Caki2 (cell line): Measurements from ENCODE around the gene SEPTIN8. TPM values are rescaled to one million over a fixed set of nuclear protein-coding genes. Genes with fewer than 3 reads are reported as not detected.
"Not testable (repeated sequence)": the region's sequence is repeated elsewhere in the genome, so short reads cannot be mapped to it uniquely, and the experiment has no call there.

Experiments
- DNase-seq: peaks from one replicate; pipeline ENCODE4 v3.0.0-alpha.2; 2015; ENCODE audit warnings: low read depth
- in situ Hi-C: cut with HindIII; loops from 2 replicates; pipeline ENCODE4 v1.10.0; 2016; ENCODE audit warnings: low sequenced_read_pairs, low pct_unique_long_range_greater_than_20kb, mixed read lengths
- total RNA-seq: library from RNA; depleted of rRNA; stranded (reverse); fragments of >200 nt; shearing (Covaris generic); gene quantifications from 2 replicates; pipeline ENCODE4 v1.2.3, GENCODE V29; 2014; ENCODE audit warnings: low replicate concordance

SEPTIN8 gene
- total RNA-seq, 1 experiment from 2014 or later: 23.7 TPM

DNA sequence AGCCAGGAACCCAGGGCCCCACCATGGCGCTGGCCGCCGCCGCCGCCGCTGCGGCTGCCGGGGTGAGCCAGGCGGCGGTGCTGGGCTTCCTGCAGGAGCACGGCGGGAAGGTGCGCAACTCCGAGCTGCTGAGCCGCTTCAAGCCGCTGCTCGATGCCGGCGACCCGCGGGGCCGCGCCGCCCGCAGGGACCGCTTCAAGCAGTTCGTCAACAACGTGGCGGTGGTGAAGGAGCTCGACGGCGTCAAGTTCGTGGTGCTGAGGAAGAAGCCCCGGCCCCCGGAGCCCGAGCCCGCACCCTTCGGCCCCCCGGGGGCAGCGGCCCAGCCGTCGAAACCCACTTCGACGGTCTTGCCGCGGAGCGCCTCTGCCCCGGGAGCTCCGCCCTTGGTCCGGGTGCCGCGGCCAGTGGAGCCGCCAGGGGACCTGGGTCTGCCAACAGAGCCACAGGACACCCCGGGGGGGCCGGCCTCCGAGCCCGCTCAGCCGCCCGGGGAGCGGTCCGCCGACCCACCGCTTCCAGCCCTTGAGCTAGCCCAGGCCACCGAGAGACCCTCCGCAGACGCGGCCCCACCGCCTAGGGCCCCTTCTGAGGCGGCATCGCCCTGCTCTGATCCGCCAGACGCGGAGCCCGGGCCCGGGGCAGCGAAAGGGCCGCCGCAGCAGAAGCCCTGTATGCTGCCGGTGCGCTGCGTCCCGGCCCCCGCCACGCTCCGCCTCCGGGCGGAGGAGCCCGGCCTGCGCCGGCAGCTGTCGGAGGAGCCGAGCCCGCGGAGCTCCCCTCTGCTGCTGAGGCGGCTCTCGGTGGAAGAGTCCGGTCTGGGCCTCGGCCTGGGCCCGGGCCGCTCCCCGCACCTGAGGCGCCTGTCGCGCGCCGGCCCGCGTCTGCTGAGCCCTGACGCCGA, 36.8 kb upstream of the SEPTIN8 start:
- DNase-seq: no peak
- in situ Hi-C loops: no loop called here

DNA sequence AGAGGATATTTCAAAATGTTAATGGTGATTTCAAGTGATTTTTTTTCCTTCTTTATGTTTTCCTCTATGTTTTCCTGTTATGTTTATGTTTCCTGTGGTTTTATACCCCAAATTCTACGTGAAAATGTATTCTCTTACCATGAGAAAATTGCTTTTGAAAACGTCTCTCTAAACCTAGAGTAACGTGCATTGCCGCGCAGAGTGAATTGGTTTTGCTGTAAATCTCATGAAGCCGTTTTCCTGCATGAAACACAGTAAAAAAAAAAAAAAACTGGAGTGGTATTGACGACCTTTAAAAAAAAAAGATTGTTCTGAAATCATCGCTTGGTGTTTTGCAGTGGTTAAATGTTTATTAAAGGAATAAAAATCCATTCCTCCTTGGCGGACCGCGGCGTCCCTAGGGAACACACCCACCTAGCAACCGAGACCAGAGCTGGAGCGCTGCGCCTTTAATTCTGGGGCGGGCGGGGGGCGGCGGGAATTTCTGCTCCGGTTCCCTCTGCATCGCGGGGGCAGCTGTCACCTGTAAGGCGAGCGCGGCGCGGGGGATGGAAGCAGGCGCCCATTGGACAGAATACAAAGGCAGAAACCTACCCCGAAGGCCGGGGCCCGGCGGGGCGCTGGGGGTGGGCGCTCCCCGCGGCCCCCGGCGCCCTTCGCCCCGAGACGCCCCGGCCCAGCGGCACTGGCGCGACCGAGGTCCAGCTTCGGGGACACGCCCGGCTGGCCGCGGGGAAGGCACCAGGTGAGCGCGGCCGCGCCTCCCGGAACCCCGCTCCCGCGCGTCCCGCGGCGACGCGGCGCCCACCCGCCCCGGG, 36.0 kb upstream of the SEPTIN8 start, which contains the start of gene SOWAHA:
TSS of gene SOWAHA (plus strand) at position 522 of the 818 bp plus-strand sequence. CDS start 320 bp downstream, outside the sequence.
- in situ Hi-C loops: no loop called here
- DNase-seq: no peak

DNA sequence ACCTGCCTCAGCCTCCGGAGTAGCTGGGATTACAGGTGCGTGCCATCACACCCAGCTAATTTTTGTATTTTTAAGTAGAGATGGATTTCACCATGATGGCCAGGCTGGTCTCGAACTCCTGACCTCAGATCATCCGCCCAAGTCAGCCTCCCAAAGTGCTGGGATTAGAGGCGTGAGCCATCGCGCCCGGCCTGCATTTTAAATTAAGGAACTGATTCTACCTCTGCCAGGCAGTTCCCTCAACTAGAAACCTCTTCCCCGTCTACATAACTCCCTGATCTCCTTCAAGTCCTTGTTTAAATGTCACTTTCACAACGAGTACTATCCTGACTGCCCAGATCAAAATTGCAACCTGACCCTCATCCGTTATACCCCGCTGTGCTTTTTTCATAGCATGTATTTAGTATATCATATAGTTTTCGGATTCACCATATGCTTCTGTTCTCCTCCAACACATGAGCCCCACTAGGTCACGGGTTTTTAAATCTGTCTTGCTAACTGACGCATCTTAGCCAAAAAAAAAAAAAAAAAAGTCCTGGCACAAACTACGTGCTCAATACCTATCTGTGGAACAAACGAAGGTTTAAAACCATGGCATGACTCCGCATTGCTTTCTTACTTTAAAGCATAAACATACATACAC, 35.2 kb upstream of the SEPTIN8 start:
- no peak for DNase-seq
- in situ Hi-C loops: no loop called here

DNA sequence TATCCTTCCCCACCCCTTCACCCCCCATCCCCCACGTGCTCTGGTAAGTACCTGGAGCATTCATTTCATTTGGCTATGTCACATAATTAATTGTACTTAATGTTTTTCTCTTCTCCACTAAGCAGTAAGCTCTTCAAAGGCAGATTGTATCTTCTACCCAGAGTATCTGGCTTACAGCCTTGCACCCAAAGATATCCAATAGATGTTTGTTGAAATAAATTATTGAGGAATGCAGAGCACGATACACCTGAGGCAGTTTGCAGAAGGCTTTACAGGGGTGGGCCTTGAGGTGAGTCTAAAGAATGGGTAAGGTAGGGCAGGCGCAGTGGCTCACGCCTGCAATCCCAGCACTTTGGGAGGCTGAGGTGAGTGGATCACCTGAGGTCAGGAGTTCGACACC, 33.6 kb upstream of the SEPTIN8 start:
- in situ Hi-C loops: no loop called here
- no peak for DNase-seq

DNA sequence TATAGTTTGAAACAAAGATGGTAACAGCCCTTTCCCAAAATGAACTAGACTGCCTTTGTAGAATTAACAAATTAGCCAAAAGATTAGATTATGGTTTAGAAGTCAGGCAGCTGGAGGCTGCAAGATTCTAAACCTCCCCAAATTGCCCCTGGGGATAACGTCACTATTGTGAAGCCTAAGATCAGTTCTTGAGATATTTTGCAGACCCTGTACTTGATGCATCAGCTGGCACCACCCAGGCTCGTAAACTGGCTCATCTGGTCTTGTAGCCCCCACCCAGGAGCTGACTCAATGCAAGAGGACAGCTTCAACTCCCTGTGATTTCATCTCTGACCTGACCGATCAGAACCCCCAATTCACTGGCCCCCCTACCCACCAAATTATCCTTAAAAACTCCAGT, 31.8 kb upstream of the SEPTIN8 start:
- in situ Hi-C loops: no loop called here
- DNase-seq: no peak

DNA sequence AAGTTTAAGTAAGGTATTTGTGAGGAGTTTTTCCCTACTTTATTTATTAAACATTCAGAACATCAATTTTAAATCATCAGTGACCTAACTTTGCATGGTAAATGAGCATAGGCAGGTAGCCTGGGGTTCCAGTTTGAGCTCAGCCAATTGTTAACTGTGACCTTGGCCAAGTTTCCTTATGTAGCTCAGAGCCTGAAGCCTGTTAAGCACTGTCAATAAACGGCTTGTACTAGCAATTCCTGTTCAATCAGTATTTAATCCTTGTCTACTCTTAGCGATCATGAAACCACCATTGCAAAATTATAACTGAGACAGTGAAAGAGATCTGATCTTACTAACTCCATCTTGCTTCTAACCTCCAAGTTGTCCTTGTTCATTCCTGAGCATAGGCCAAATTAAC, 31.4 kb upstream of the SEPTIN8 start:
- in situ Hi-C loops: no loop called here
- no peak for DNase-seq

DNA sequence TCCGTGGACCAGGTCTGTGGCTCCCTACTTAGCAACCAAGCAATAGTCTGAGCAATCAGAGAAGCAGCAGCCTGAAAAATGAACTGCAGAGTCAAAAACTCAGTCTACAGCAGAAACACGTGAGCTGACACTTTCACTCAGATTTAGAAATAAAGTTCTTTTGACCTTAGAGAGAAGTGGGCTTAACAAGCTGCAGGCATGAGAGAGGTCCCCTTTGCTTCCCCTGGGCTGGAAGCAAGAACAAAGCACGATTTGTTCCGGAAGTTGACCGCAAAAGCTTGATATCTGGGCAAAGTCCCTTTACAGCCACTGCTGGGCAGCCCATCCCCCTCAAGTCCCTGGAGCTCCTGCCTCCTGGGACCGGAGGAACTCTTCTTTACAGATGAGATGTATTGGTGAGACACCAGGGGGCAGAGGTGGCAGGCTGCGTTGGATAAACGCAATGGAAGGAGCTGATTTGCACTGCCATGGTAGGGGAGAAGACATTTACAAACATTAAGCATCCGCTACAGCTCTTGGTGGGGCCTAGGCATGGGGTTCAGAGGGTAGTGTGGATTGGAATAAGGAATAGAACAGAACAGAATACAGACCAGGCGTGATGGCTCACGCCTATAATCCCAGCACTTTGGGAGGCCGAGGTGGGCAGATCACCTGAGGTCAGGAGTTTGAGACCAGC, 30.3 kb upstream of the SEPTIN8 start:
- no peak for DNase-seq
- in situ Hi-C loops: no loop called here

DNA sequence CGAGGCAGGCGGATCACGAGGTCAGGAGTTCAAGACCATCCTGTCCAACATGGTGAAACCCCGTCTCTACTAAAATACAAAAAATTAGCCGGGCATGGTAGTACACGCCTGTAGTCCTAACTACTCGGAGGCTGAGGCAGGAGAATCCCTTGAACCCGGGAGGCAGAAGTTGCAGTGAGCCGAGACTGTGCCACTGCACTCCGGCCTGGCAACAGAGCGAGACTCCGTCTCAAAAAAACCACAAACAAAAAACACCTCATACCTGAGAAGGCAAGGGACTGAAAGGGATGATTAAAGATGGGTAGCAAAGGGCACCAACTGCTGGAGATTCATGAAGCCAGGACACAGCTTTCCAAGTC, 29.7 kb upstream of the SEPTIN8 start:
- in situ Hi-C loops, DNase-seq: not testable (repeated sequence)

DNA sequence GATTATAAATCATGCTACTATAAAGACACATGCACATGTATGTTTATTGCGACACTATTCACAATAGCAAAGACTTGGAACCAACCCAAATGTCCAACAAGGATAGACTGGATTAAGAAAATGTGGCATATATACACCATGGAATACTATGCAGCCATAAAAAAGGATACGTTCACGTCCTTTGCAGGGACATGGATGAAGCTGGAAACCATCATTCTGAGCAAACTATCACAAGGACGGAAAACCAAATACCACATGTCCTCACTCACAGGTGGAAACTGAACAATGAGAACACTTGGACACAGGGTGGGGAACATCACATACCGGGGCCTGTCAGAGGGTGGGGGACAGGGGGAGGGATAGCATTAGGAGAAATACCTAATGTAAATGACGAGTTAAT, 28.8 kb upstream of the SEPTIN8 start:
- in situ Hi-C loops, DNase-seq: not testable (repeated sequence)

DNA sequence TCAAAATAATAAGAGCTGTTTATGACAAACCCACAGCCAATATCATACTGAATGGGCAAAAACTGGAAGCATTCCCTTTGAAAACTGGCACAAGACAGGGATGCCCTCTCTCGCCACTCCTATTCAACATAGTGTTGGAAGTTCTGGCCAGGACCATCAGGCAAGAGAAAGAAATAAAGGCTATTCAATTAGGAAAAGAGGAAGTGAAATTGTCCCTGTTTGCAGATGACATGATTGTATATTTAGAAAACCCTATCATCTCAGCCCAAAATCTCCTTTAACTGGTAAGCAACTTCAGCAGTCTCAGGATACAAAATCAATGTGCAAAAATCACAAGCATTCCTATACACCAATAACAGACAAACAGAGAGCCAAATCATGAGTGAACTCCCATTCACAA, 27.2 kb upstream of the SEPTIN8 start:
- in situ Hi-C loops, DNase-seq: not testable (repeated sequence)

DNA sequence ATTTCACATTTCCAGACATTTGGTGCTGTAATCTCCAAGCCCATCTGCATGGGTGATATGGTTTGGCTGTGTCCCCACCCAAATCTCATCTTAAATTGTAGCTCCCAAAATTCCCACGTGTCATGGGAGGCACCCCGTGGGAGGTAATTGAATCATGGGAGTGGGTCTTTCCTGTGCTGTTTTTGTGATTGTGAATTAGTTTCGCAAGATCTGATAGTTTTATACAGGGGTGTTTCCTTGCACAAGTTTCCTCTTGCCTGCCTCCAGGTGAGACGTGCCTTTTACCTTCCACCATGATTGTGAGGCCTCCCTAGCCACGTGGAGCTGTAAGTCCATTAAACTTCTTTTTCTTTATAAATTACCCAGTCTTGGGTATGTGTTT, 25.6 kb upstream of the SEPTIN8 start:
- in situ Hi-C loops, DNase-seq: not testable (repeated sequence)

DNA sequence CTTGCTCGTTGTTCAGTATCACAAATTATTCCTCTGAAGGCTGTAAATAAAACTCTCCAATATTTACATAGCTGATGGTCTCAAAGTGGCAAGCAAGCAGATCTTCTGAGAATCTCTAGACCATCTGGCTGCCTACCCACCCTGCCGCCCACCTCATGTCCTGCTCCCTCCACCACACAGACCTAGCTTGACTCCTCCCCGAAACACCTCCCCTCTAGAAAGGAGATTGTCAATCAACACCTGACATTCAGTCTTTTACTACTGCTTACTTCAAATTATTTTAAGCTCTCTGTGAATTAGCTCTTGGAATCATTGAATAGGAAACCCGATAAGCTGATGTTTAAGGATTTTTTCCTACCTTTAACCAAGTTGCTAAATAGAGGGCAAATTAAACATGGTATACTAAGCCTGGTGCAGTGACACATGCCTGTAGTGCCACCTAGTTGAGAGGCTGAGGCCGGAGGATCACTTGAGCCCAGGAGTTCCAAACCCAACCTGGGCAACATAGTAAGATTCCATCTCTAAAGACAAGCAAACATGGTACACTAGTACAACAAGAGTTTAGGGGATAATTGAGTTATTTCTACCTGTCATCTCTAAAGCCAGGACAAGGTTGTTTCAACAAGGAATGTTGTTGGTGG, 25.1 kb upstream of the SEPTIN8 start:
- in situ Hi-C loops: no loop called here
- DNase-seq: no peak

DNA sequence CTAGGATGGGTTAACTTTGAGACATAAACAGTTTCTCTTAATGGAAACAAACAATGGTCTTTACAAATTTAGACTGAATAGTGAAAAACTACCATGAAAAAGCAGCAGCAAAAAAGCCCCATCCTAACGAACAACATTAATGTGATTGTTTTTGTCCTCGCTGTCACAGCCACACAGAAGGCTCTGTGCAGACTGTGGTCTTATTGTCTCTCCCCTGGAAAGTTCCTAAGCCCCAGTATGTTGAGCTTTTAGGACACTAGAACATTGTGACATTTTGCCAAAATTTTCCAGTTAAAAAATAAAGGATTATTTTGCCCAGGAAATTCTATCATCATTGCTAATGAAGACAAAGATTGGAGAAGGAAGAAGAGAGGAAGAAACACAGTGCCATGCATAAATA, 23.5 kb upstream of the SEPTIN8 start:
- DNase-seq: no peak
- in situ Hi-C loops: no loop called here

DNA sequence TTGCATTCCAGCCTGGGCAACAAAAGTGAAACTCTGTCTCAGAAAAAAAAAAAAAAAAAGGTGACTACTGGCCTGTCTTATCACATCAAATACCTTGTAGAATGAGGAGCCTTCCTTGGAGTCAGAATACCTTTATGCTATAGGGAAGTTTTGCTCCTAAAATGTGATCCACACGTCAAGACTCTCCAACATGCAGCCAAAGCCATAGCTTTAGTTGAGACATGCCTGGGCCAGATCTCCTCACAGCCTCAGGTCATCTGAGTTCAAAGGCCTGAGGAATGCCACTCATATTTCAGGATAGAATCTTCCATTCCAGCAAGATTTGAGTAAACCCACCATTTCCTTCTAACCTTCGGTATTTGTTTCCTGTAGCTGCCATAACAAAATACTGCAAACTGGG, 22.4 kb upstream of the SEPTIN8 start:
- no peak for DNase-seq
- in situ Hi-C loops: no loop called here

DNA sequence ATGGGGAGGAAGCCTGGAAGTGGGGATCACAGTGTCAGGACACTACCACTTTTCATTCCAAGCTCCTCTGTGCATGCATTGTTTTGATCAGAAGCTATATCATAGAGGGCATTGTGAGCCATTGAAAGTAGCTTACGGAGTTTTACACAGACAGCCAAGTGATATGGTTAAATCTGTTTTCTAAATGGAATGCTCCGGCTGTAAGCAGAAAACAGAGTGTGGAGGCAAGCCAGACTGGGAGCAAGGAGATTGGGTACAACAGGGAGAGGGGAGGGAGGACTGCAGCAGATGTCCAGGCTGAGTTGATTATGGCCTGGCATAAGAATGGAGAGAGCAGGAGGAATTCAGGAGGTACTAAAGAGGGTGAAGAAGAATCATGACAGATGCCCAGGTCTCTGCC, 20.6 kb upstream of the SEPTIN8 start:
- DNase-seq: no peak
- in situ Hi-C loops: no loop called here

DNA sequence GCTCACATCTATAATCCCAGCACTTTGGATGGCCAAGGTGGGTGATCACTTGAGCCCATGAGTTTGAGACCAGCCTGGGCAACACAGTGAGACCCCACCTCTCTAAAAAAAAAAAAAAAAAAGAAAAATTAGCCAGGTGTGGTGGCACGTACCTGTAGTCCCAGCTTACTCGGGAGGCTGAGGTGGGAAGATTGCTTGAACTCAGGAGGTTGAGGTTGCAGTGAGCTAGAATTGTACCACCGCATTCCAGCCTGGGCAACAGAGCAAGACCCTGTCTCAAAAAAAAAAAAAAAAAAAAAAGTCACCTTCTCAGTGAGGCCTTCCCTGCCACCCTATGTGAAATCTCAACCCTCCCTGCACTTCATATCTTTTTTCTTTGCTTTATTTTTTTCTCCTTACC, 14.0 kb upstream of the SEPTIN8 start:
- in situ Hi-C loops: no loop called here
- DNase-seq: no peak

DNA sequence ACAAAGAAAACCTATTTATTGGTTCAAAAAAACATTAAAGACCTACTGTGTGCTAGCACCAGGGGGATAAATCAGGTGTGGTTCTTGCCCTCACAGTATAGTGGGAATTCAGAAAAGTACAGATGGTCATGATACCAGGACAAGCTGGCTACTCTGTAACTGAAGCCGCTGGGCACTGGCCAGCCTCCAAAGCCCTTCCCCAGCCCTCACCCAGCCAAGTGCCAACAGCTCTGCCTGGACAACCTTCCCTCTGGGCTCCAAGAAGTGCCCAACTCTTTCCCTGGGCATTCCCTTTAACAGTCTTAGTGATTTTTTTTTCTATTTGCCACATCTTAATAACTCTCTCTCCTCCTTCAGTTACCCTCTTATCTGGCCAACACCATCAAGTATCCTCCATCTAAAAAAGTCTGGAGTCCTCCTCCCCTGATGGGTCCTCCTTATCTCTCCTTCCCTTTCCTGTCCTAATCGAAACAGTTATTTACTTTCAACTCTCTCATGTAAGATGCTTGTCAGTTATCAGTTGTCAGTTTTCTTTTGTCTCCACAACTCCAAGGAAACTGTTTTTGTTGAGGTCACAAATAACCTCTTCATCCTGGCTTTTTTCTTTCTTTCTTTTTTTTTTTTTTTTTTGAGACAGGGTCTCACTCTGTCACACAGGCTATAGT, 13.3 kb upstream of the SEPTIN8 start:
- no peak for DNase-seq
- in situ Hi-C loops: no loop called here
